HG02970 (cell line): ENCODE measurements around the gene CYP8B1.

ENCODE experiments used
- ATAC-seq: cut with Tn5 transposase; IDR thresholded peaks from one replicate; pipeline ENCODE4 v1.9.1; 2021; ENCODE audit warnings: mild to moderate bottlenecking, moderate library complexity, moderate number of reproducible peaks; ENCODE audit not compliant: unreplicated experiment, low FRiP score

Gene CYP8B1

GRCh38 chr3:42875325-42876151, at the start of gene CYP8B1:
CYP8B1 (minus strand) TSS chr3:42875879; CDS start chr3:42875816, 63 bp downstream.
- no peak for ATAC-seq

GRCh38 chr3:42923606-42924005, 47.9 kb upstream of the CYP8B1 start:
- no peak for ATAC-seq

DNA sequence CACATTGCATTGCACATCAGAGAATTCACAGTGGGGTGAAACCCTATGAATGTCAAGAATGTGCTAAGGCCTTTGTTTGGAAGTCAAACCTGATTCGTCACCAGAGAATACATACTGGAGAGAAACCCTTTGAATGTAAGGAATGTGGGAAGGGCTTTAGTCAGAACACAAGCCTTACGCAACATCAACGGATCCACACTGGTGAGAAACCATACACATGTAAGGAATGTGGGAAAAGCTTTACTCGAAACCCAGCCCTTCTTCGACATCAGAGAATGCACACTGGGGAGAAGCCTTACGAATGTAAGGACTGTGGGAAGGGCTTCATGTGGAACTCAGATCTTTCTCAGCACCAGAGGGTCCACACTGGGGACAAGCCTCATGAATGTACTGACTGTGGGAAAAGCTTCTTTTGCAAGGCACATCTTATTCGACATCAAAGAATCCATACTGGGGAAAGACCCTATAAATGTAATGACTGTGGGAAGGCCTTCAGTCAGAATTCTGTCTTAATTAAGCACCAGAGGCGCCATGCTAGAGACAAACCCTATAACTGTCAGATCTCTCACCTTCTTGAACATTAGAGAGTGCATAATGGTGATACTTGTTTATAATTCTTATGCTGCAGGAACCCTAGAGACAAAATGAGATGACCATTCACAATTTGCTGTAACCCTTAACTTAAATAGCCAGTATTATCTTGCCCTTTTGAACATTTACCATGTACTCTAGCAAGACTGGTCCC, 39.3 kb upstream of the CYP8B1 start:
- ATAC-seq: no peak

DNA sequence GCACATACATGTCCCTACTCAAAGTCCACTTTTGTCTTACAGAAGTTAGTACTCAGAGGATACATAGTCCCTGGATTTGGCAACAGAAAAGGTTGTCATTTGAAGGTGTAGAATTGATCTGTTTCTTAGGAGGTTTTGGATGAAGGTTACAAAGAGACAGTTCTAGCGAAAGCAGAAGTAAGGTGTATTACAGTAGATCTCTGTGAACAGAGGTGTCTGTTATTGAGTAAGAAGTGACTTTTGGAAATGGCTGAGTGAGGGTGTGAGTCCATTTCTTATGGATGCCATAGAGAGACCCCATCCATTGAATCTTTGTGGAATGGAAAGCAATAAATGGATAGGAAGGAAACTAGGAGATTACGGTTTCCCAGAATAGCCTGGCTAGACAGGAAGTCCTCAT, 35.9 kb upstream of the CYP8B1 start:
- ATAC-seq: no peak

- ATAC-seq: no peak
Observed at GRCh38 chr3:42908675-42909074, 33.0 kb upstream of the CYP8B1 start.

DNA sequence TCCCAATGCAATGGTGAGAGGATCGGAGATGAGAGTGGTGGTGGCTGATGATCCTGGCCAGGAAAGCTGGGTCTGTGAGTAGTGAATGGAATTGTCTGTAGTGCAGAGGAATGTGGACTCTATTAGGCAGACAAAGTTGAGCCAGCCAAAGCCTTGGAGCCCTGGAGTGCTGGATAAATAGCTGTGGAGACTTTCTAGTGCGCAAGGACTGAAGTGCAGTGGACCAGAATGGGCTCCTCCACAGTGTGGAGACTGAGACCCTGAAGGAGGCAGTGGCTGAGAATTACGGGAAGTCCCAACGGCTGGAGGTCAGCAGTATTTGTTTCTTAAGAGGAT, 31.1 kb upstream of the CYP8B1 start:
- ATAC-seq: no peak

DNA sequence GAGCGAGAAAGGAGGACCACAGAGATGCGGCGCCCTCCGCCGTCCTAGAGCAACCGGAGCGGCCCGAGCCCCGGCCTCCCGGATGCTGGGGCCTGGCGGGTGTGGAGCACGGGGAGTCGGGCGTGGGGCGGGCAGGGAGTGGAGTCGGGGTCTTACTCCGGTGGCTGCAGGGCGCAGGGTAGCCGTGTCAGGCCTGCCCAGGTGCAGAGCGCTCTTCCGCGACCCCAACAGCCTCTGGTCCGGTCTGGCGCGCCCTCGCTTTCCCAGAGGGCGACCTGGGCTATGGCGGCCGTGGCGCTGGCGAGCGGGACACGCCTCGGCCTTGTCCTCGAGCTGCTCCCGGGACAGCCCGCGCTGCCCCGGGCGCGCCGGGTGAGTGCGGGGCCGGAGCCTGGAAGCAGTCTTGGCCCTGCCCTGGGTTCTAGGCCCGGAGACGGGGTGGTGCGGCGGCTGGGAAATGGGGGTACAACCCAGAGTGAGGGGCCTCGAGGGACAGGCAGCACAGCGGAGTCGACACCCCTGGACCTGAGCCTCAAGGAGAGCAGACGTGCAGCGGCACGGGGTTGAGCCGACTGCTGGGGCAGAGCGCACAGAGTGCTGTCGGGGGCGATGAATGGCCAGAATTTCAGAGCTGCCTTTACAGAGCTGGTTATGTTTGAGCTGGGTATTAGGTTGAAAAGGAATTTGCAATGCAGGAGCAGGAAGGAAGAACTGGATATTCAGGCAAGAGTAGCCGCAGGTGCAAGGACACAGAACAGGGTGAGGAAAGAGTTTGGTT, 30.6 kb upstream of the CYP8B1 start, which contains the start of gene ZNF662:
ZNF662 (plus strand) TSS at position 73 of the 778 bp plus-strand sequence. CDS start 1,973 bp downstream, outside the sequence.
- no peak for ATAC-seq

- ATAC-seq: no peak
Observed at GRCh38 chr3:42905740-42906069, 30.0 kb upstream of the CYP8B1 start.

GRCh38 chr3:42904076-42904475, 28.4 kb upstream of the CYP8B1 start:
- no peak for ATAC-seq

- ATAC-seq: no peak
Observed at GRCh38 chr3:42902257-42902656, 26.6 kb upstream of the CYP8B1 start.

DNA sequence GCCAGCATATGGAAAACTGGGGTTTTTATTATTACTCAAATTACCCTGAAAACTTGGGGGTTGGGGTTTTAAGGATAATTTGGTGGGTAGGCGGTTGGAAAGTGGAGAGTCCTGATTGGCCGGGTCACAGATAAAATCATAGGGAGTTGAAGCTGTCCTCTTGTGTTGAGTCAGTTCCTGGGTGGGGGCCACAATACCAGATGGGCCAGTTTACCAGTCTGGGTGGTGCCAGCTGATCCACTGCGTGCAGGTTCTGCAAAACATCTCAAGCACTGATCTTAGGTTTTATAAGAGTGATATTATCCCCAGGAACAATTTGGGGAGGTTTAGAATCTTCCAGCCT, 25.4 kb upstream of the CYP8B1 start:
- no peak for ATAC-seq

- no peak for ATAC-seq
Observed at GRCh38 chr3:42900226-42901072, 24.8 kb upstream of the CYP8B1 start.

DNA sequence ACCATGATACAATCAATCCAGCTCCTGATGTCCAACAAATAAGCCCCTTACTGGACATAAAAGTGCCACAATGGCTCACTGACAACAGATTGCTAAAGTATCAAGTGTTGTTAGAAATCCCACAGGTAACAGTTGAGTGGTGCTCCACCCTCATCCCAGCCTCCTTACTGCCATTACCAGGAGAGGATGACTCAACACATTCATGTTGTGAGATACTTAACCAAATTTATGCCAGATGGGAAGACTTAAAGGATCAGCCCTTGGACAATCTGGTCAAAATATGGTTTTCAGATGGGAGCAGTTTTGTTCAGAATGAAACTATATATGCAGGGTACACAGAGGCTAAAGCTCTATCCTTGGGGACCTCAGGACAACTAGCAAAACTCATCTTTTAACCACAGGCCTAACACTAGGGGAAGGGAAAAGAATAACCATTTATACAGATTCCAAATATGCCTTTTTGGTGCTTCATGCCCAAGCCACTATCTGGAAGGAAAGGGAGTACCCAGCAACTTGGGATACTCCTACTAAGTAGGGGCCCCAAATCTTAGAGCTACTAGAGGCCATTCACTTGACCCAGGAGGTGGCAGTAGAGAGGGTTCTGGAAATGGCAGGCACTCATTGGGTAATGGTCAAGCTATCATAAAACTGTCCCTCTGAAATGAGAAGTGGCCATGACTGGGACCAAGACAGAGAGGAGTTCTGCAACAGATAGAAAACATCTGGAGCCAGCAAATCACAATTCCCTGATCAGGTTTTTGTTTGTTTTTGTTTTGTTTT, 23.4 kb upstream of the CYP8B1 start:
- no peak for ATAC-seq

DNA sequence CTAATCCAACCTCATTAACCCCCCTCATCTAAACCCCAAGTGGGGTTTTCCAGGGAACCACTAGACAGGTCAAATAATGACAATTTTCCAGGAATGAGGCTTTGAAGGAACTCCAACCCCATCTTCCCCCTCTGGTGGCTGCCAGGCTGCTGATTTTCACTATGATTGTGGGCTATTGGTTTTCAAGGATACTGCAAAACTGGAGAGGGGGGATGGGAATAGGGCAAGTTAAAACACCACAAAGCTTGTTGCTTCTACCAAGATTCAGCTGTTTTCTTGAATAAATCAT, 19.8 kb upstream of the CYP8B1 start:
- no peak for ATAC-seq

GRCh38 chr3:42894698-42895579, 19.3 kb upstream of the CYP8B1 start:
- ATAC-seq: no peak

GRCh38 chr3:42892807-42893206, 17.1 kb upstream of the CYP8B1 start:
- ATAC-seq: no peak

DNA sequence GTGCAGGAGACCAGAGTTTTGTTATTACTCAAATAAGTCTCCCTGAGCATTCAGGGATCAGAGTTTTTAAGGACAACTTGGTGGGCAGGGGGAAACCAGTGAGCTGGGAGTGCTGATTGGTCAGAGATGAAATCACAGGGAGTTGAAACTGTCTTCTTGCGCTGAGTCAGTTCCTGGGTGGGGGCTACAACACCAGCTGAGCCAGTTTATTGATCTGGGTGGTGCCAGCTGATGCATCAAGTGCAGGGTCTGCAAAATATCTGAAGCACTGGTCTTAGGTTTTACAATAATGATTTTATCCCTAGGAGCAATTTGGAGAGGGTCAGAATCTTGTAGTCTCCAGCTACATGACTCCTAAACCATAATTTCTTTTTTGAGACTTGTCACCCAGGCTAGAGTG, 16.5 kb upstream of the CYP8B1 start:
- ATAC-seq: no peak

DNA sequence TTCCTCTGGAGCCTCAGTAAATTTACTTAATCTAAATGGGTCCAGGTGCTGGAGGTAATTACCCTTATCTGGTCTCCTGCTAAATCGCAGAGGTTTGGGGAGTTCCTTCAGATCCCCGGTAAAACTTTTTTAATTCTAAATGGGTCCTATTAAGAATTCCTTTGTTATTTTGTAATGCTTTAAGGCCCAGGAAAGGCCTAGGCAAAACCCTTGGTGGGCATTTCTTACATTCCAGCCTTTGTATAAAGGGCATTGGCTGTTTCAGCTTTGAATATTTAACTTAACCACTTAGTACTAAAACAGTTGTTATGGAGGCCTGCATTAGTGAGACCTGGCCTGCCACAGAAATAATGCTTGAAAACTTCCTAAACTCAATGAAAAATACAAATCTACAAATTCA, 15.4 kb upstream of the CYP8B1 start:
- ATAC-seq: no peak

DNA sequence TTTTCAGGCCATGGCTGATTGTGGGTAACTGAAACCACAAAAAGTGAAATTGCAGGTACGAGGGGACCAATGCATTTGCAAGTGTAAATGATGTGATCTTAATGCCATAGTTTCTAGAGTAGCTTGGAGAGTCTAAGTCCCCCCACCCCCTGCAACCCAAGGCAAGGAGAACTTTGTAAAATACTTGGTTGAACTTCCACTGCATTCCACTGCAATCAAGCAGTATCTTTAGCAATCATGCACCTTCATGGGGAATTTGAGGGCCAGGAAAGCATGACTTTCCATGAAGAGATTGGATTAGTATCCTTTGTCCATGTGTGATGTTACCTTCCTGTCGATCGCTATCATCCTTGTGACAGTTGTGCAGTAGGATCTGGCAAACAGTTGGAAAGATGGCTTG, 11.4 kb upstream of the CYP8B1 start:
- ATAC-seq: no peak
